ENCODE data around the gene SLC9A6.

The SLC9A6 gene

DNA sequence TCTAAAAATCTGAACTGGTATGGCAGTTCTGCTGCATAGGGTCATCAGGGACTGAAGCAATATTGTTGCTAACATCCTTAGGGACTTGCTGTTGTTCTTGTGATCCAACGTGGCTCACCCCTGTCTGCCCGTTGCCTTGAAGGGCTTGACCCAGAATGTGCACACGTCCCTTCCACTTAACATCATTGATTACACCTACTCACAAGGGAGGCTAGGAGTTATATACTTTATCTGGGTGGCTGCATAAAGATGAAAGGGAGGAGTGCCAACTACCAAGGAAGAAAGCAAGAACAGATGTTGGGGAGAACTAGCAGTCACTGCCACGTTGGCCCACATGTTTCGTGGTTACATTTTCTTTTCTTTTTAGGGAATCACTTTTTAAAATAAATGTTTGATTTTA lies 34.0 kb downstream of the SLC9A6 start:
- no peak for TF ChIP-seq POLR2AphosphoS5 (IDR thresholded peaks at IDR 0.05; ENCODE audit: borderline replicate concordance, low read depth, low read length)
- TF ChIP-seq FOXP2 (optimal IDR thresholded peaks at IDR 0.05; ENCODE audit: control extremely low read depth, extremely low read length, insufficient read depth): no peak
- no peak for TF ChIP-seq EZH2 (IDR thresholded peaks at IDR 0.05)
- no peak for DNase-seq (ENCODE audit: low read depth, low spot score)
- no peak overlapping the region for H3K4me3 ChIP-seq
- H3K9me3 ChIP-seq (ENCODE audit: low read depth, low read length): no peaks in the 10 kb centered on the region
- 0 out of 2 replicates have a peak, but pooled peaks cover 3% of the 10 kb centered on the region for H3K36me3 ChIP-seq (ENCODE audit: insufficient read depth, low read length)
- no peak overlapping the region for H3K9ac ChIP-seq (ENCODE audit: insufficient read length)
- H3K27ac ChIP-seq: no peak overlapping the region

DNA sequence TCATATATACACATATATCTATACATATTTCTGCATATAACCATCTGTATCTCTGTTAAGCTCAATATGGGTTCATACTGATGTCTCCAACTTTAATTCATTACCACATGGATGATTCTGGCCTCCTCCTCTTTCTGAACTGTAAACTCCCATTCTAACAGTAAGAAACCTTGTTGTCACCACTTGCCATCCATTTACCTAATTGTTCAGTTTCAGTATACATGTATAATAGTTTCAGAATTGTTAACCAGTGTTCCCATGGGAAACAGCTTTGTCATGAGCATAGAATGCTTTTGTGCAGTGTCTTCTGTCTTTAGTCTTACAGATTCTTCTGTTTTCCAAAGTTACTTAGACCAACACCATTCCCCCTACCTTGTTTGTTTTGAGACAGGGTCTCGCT lies 35.9 kb downstream of the SLC9A6 start:
- Histone ChIP-seq H3K9me3 (ENCODE audit: low read depth, low read length) (no peaks in the 10 kb centered on the region), H3K36me3 (ENCODE audit: insufficient read depth, low read length) (0 out of 2 replicates have a peak, but pooled peaks cover 3% of the 10 kb centered on the region), H3K9ac (ENCODE audit: insufficient read length) (no peak overlapping the region), H3K4me3 (no peak overlapping the region), H3K27ac (no peak overlapping the region)
- TF ChIP-seq POLR2AphosphoS5 (IDR thresholded peaks at IDR 0.05; ENCODE audit: borderline replicate concordance, low read depth, low read length) (no peak), FOXP2 (optimal IDR thresholded peaks at IDR 0.05; ENCODE audit: control extremely low read depth, extremely low read length, insufficient read depth) (no peak), EZH2 (IDR thresholded peaks at IDR 0.05) (no peak)
- no peak for DNase-seq (ENCODE audit: low read depth, low spot score)

DNA sequence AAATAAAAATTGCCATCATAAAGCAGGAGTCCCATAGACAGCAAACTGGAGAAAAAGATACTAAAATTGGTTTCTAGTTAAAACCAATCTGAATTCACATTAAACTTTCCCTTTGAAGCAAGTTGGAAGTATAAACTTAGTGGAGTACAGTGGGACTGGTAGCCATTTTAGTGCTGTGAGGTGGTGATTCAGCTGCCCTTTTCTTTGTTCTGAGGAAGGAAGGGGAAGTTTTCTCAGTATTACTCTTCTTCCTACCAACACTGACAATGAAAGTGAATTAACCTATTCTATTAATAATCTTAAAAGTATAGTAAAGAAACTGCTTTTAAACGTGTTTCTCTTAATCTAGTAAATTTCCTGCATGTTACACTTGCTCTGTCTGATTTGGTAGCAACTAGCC lies 36.7 kb downstream of the SLC9A6 start:
- Histone ChIP-seq H3K9ac (ENCODE audit: insufficient read length) (no peak overlapping the region), H3K27ac (no peak overlapping the region), H3K9me3 (ENCODE audit: low read depth, low read length) (no peaks in the 10 kb centered on the region), H3K4me3 (no peak overlapping the region), H3K36me3 (ENCODE audit: insufficient read depth, low read length) (0 out of 2 replicates have a peak, but pooled peaks cover 3% of the 10 kb centered on the region)
- no peak for DNase-seq (ENCODE audit: low read depth, low spot score)
- TF ChIP-seq POLR2AphosphoS5 (IDR thresholded peaks at IDR 0.05; ENCODE audit: borderline replicate concordance, low read depth, low read length) (no peak), FOXP2 (optimal IDR thresholded peaks at IDR 0.05; ENCODE audit: control extremely low read depth, extremely low read length, insufficient read depth) (no peak), EZH2 (IDR thresholded peaks at IDR 0.05) (no peak)

DNA sequence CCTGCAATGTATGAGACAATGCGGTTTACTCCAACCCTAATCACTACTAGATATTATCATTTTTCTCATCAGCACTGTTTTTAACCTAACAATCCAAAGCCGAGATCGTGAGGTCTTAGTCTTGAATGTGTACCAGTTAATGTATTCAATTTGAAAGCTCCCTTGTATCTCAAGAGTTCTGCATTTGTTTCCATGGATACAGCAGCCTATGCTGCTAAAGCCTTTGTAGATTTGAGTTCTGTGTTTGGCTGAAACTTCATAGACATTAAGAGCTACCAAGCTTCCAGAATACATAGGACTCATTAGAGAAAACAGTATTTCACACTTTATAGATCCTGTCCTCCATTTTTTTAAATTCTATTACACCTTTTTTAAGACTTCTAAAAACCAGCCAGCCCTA lies 39.9 kb downstream of the SLC9A6 start:
- Histone ChIP-seq H3K27ac (no peak overlapping the region), H3K9ac (ENCODE audit: insufficient read length) (no peak overlapping the region), H3K36me3 (ENCODE audit: insufficient read depth, low read length) (0 out of 2 replicates have a peak, but pooled peaks cover under 1% of the 10 kb centered on the region), H3K4me3 (no peak overlapping the region), H3K9me3 (ENCODE audit: low read depth, low read length) (no peaks in the 10 kb centered on the region)
- DNase-seq (ENCODE audit: low read depth, low spot score): no peak
- TF ChIP-seq POLR2AphosphoS5 (IDR thresholded peaks at IDR 0.05; ENCODE audit: borderline replicate concordance, low read depth, low read length) (no peak), FOXP2 (optimal IDR thresholded peaks at IDR 0.05; ENCODE audit: control extremely low read depth, extremely low read length, insufficient read depth) (no peak), EZH2 (IDR thresholded peaks at IDR 0.05) (no peak)

DNA sequence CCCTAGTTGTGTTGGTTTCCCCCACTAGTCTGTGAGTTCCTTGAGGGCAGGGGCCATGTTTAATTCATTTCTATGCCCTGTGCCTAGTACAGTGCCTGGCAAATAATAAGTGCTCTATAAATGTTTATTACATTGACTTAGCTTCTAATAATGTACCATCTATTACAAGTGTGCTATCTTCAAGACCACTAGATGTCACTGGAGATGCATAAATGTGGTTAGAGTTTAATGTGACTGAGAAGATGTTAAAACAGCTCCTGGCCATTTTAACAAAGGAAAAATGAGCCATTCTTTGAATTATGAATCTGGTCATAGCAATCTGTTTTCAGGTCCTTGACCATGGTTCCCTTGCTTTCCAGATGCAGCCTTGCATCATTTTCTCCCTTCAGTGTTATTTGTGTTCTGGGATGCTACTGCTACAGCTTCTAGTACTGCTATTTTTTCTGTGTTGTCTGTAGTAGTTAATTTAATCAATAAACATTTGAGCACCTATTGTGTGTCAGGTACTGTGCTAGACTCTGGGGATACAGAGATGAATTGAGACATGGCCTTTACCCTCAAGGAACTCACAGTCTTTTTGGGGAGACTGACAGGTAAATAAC lies 43.2 kb downstream of the SLC9A6 start:
- no peak for TF ChIP-seq FOXP2 (optimal IDR thresholded peaks at IDR 0.05; ENCODE audit: control extremely low read depth, extremely low read length, insufficient read depth)
- no peak for TF ChIP-seq EZH2 (IDR thresholded peaks at IDR 0.05)
- TF ChIP-seq POLR2AphosphoS5 (IDR thresholded peaks at IDR 0.05; ENCODE audit: borderline replicate concordance, low read depth, low read length): no peak
- no peaks in the 10 kb centered on the region for H3K36me3 ChIP-seq (ENCODE audit: insufficient read depth, low read length)
- H3K27ac ChIP-seq: no peak overlapping the region
- H3K9ac ChIP-seq (ENCODE audit: insufficient read length): no peak overlapping the region
- no peaks in the 10 kb centered on the region for H3K9me3 ChIP-seq (ENCODE audit: low read depth, low read length)
- H3K4me3 ChIP-seq: no peak overlapping the region
- DNase-seq (ENCODE audit: low read depth, low spot score): peak; percentile 18

DNA sequence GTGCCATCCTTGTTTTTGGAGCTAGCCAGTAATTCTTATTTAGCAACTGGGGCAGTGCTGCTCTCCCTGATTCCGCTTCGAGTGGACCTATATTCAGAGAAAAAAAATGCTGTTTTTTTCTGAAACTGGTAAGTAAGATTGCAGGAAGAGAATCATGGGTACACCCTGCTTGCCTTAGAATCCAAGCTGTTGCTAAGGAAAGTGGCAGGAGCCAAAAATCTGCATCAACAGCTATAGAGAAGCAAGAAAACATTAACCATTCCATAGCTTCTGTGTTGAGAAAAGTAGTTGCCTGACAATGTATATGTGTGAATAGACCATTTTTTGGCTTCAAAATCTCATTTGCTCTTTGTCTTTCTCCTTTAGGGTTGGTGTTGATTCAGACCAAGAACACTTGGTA lies 44.5 kb downstream of the SLC9A6 start:
- Histone ChIP-seq H3K9ac (ENCODE audit: insufficient read length) (no peak overlapping the region), H3K27ac (no peak overlapping the region), H3K9me3 (ENCODE audit: low read depth, low read length) (no peaks in the 10 kb centered on the region), H3K36me3 (ENCODE audit: insufficient read depth, low read length) (no peaks in the 10 kb centered on the region), H3K4me3 (no peak overlapping the region)
- TF ChIP-seq POLR2AphosphoS5 (IDR thresholded peaks at IDR 0.05; ENCODE audit: borderline replicate concordance, low read depth, low read length): no peak
- TF ChIP-seq EZH2 (IDR thresholded peaks at IDR 0.05): no peak
- no peak for DNase-seq (ENCODE audit: low read depth, low spot score)

DNA sequence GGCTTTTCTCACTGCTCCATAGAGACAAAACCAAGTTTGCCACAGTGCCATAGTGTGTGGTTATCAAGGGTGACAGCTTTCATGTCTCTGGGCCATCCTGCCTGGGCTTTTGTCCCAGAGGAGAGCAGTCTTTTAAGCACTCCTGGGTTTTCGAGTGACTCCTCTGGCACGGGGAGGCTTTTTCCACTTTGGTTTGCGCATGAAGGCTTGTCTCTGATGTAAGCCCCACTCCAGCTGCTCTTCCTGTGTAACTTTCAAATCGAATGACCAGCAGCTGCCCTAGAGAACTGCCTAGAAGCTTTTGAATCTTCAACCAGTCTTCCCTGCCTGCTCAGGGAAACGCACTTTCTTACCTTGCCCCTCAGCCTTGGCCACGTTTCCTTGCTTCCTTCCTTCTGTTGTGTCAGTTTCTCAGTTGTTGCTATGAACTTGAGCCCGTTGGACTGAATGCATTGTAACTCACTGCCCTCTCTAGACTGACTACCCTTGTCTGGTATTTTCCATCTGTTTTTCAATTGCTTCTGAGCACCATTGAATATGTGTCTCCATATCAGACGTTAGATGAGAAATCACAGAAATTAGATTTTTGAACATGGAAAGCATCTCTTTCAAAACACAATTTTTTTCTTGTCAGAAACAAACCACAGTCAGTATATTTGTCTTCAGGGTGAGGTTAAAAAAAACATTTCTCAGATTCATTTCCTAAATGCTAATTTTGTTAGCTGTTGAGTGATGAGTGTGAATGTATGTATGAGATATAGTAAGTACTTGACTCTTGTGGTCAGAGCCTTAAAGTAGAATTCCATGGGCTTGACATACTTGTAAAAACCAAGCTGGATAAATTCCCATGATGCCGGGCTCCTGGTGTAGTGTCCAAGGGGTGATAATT lies 45.3 kb downstream of the SLC9A6 start:
- Histone ChIP-seq H3K9ac (ENCODE audit: insufficient read length) (no peak overlapping the region), H3K9me3 (ENCODE audit: low read depth, low read length) (no peaks in the 10 kb centered on the region), H3K4me3 (no peak overlapping the region), H3K36me3 (ENCODE audit: insufficient read depth, low read length) (no peaks in the 10 kb centered on the region), H3K27ac (no peak overlapping the region)
- no peak for DNase-seq (ENCODE audit: low read depth, low spot score)
- no peak for TF ChIP-seq EZH2 (IDR thresholded peaks at IDR 0.05)
- TF ChIP-seq FOXP2 (optimal IDR thresholded peaks at IDR 0.05; ENCODE audit: control extremely low read depth, extremely low read length, insufficient read depth): no peak
- no peak for TF ChIP-seq POLR2AphosphoS5 (IDR thresholded peaks at IDR 0.05; ENCODE audit: borderline replicate concordance, low read depth, low read length)

DNA sequence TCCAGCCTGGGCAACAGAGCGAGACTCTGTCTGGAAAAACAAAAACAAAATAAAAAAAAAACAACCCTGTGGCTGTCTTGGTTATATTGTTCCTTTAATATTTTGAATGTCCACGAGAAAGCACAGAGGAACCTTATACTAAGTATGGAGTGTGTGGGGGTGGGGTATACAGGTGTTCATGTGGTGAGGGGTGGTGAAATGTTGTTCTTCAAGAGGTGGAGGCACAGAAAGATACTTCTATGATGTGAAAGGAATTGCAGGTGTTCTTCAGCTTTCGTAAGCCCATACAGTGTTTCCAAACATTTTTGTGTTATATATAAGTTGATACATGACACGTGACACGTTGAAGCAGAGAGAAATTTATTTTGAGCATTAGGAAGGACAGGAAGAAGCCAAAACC lies 46.4 kb downstream of the SLC9A6 start:
- TF ChIP-seq POLR2AphosphoS5 (IDR thresholded peaks at IDR 0.05; ENCODE audit: borderline replicate concordance, low read depth, low read length) (no peak), EZH2 (IDR thresholded peaks at IDR 0.05) (no peak), FOXP2 (optimal IDR thresholded peaks at IDR 0.05; ENCODE audit: control extremely low read depth, extremely low read length, insufficient read depth) (no peak)
- no peak overlapping the region for H3K4me3 ChIP-seq

More for the DNA sequence above, 46.4 kb downstream of the SLC9A6 start:
- Histone ChIP-seq H3K27ac (no peak overlapping the region), H3K9ac (ENCODE audit: insufficient read length) (no peak overlapping the region), H3K36me3 (ENCODE audit: insufficient read depth, low read length) (no peaks in the 10 kb centered on the region), H3K9me3 (ENCODE audit: low read depth, low read length) (no peaks in the 10 kb centered on the region)
- no peak for DNase-seq (ENCODE audit: low read depth, low spot score)

All from SK-N-MC (cell line).